Right cardiac atrium (tissue), 5 donors: ENCODE results near the gene CD226. TPM values are rescaled to one million over a fixed set of nuclear protein-coding genes. Genes with fewer than 3 reads are reported as not detected.
"Not testable (repeated sequence)": the region's sequence is repeated elsewhere in the genome, so short reads cannot be mapped to it uniquely, and the experiment has no call there.

Experiments
- ATAC-seq, 2 donors: fragments of 200-7000 bp; cut with Tn5 transposase; one replicate each; pipeline versions ENCODE4 v1.8.0 to v1.9.1; 2020; ENCODE audit warnings: moderate library complexity in 2 of 2, mild to moderate bottlenecking in 1 of 2
- DNase-seq, 3 donors: peaks; one replicate each; pipeline ENCODE4 v3.0.0-alpha.2; 2020
- H3K27ac ChIP-seq: one replicate; pipeline ENCODE4 v1.5.1; 2013; ENCODE audit warnings: mild to moderate bottlenecking, low read length, control low read depth, moderate library complexity
- H3K27me3 ChIP-seq: one replicate; pipeline ENCODE4 v1.6.1; 2013; ENCODE audit not compliant: control insufficient read depth, insufficient read depth
- H3K4me1 ChIP-seq: one replicate; pipeline ENCODE4 v1.6.1; 2013; ENCODE audit warnings: low read length; ENCODE audit not compliant: control insufficient read depth, insufficient read depth
- H3K4me3 ChIP-seq: one replicate; pipeline ENCODE4 v1.5.1; 2013; ENCODE audit warnings: low read length, control low read depth
- H3K9me3 ChIP-seq: one replicate; pipeline ENCODE4 v1.6.1; 2013; ENCODE audit warnings: low read length; ENCODE audit not compliant: control insufficient read depth
- WGBS: extraction: QIAGEN DNeasy Blood & Tissue Kit; methylation state at CpG from one replicate; pipeline ENCODE4 v1.1.7; 2013; 5-methylcytosine and 5-hydroxymethylcytosine counted together
- intact Hi-C, 4 donors: fragments of 100-400 bp; cut with DNase I; formaldehyde crosslinking; loops; one replicate each; pipeline versions ENCODE4 v1.11.0 to v1.14.0; 2022 to 2023
- polyA plus RNA-seq: library from polyadenylated mRNA; stranded (reverse); fragments of 200-250 nt; gene quantifications from one replicate; pipeline ENCODE4 v1.2.3, GENCODE V29; 2013
- total RNA-seq, 4 donors: library from RNA; stranded (reverse); fragmentation: NEBNext Ultra II Directional; extraction: Animal tissue kit (Norgen Biotek cat#: 25700); gene quantifications; one replicate each; pipeline ENCODE4 v1.2.1, GENCODE V29; 2021
- donor health status: healthy with polysubstance abuse.
- donor health status: DM: no; HTN: yes; CAD: no.
- donor health status: DM: no; HTN: no; CAD: no.
- donor health status: DM: no; HTN: yes; CAD: no; lungs with severe emphysema.
- donor health status: DM: yes; HTN: yes; CAD: no.

The CD226 gene
- total and polyA plus RNA-seq, 5 donors = 0.11 to 1.8 (median 1.3) TPM

DNA sequence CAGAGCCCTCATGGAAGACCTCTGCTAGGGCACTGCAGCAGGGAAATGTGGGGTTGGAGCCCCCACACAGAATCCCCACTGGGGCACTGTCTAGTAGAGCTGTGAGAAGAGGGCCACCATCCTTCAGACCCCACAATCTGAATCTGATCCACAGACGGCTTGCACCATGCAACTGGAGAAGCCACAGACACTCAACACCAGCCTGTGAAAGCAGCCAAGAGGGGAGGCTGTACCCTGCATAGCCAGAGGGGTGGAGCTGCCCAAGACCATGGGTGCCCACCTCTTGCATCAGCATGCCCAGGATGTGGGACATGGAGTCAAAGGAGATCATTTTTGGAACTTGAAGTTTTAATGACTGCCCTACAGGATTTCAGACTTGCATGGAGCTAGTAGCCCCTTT, 6.5 kb downstream of the CD226 start:
- no peaks in the 10 kb centered on the region for H3K4me1 ChIP-seq
- WGBS = 98% methylated on average over 1 of the region's 1 CpG
- intact Hi-C loops = no loop called here
- no peaks in the 10 kb centered on the region for H3K27me3 ChIP-seq
- DNase-seq (no peak), ATAC-seq (no peak)
- H3K9me3 ChIP-seq = no peaks in the 10 kb centered on the region
- H3K4me3 ChIP-seq = no peak overlapping the region
- H3K27ac ChIP-seq = no peak overlapping the region

- H3K27me3 ChIP-seq, intact Hi-C loops, ATAC-seq, H3K4me1 ChIP-seq, H3K4me3 ChIP-seq, H3K9me3 ChIP-seq, H3K27ac ChIP-seq, DNase-seq: not testable (repeated sequence)
- WGBS = 78% methylated on average over 4 of the region's 4 CpGs
Observed at GRCh38 chr18:69939812-69940211, 7.9 kb downstream of the CD226 start.

GRCh38 chr18:69936191-69936558, 11.5 kb downstream of the CD226 start:
- ATAC-seq (peak; percentile 57 to 82), DNase-seq (no peak)
- intact Hi-C loops = no loop called here
- Histone ChIP-seq H3K4me3 (no peak overlapping the region), H3K27me3 (no peaks in the 10 kb centered on the region), H3K9me3 (no peaks in the 10 kb centered on the region), H3K27ac (no peak overlapping the region), H3K4me1 (no peaks in the 10 kb centered on the region)
- WGBS = 48% methylated on average over 4 of the region's 4 CpGs

GRCh38 chr18:69935319-69936190, 12.1 kb downstream of the CD226 start:
- no peaks in the 10 kb centered on the region for H3K9me3 ChIP-seq
- DNase-seq (peak in 1 of 3 donors; percentile 55), ATAC-seq (peak in 1 of 2 donors; percentile 41)
- no peak overlapping the region for H3K4me3 ChIP-seq
- no peak overlapping the region for H3K27ac ChIP-seq
- 86% methylated on average over 12 of the region's 12 CpGs for WGBS
- H3K27me3 ChIP-seq = no peaks in the 10 kb centered on the region
- intact Hi-C loops = no loop called here
- H3K4me1 ChIP-seq = no peaks in the 10 kb centered on the region

GRCh38 chr18:69934601-69935265, 12.9 kb downstream of the CD226 start:
- H3K27me3 ChIP-seq = no peaks in the 10 kb centered on the region
- WGBS = 74% methylated on average over 4 of the region's 4 CpGs
- intact Hi-C loops = no loop called here
- no peaks in the 10 kb centered on the region for H3K9me3 ChIP-seq
- ATAC-seq = no peak
- DNase-seq = no peak
- H3K27ac ChIP-seq = no peak overlapping the region
- no peaks in the 10 kb centered on the region for H3K4me1 ChIP-seq
- H3K4me3 ChIP-seq = no peak overlapping the region

GRCh38 chr18:69929041-69929774, 18.5 kb downstream of the CD226 start:
- ATAC-seq (no peak), DNase-seq (no peak)
- H3K9me3 ChIP-seq = no peaks in the 10 kb centered on the region
- H3K4me3 ChIP-seq = no peak overlapping the region
- intact Hi-C loops = no loop called here
- H3K4me1 ChIP-seq = no peaks in the 10 kb centered on the region
- no peak overlapping the region for H3K27ac ChIP-seq
- no peaks in the 10 kb centered on the region for H3K27me3 ChIP-seq
- 94% methylated on average over 5 of the region's 5 CpGs for WGBS

GRCh38 chr18:69916412-69916811, 31.3 kb downstream of the CD226 start:
- H3K9me3 ChIP-seq = no peaks in the 10 kb centered on the region
- 81% methylated on average over 3 of the region's 3 CpGs for WGBS
- no peaks in the 10 kb centered on the region for H3K4me1 ChIP-seq
- H3K27me3 ChIP-seq = no peaks in the 10 kb centered on the region
- no peak overlapping the region for H3K27ac ChIP-seq
- DNase-seq = no peak
- H3K4me3 ChIP-seq = no peak overlapping the region
- no peak for ATAC-seq
- intact Hi-C loops = no loop called here

DNA sequence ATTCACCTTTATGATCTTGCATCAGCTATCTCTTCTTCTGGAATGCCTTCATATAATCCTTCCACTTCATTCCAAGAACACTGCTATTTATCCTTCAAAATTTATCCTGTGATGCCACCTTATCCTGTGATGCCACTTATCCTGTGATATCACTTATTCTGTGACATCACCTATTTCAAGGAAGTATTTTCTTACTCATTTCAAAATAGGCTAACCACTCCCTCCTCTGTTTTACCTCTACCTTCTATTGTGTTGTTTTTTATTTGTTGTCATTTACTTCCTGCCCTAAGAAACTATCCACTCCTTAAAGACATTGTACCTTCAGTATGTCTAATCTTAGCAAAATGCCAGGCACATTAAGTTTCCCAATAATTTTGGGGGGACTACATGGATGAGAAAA, 38.8 kb downstream of the CD226 start:
- intact Hi-C loops = no loop called here
- DNase-seq (no peak), ATAC-seq (no peak)
- Histone ChIP-seq H3K9me3 (no peaks in the 10 kb centered on the region), H3K27ac (no peak overlapping the region), H3K27me3 (no peaks in the 10 kb centered on the region), H3K4me3 (no peak overlapping the region), H3K4me1 (no peaks in the 10 kb centered on the region)

GRCh38 chr18:69906765-69907164, 40.9 kb downstream of the CD226 start:
- WGBS = 94% methylated on average over 7 of the region's 7 CpGs
- DNase-seq (no peak), ATAC-seq (no peak)

GRCh38 chr18:69900941-69901340, 46.7 kb downstream of the CD226 start:
- no peak for ATAC-seq
- 93% methylated on average over 2 of the region's 2 CpGs for WGBS
- no peak overlapping the region for H3K27ac ChIP-seq
- H3K27me3 ChIP-seq = no peaks in the 10 kb centered on the region
- no peak for DNase-seq
- no peaks in the 10 kb centered on the region for H3K9me3 ChIP-seq
- no peak overlapping the region for H3K4me3 ChIP-seq
- no peaks in the 10 kb centered on the region for H3K4me1 ChIP-seq
- intact Hi-C loops = no loop called here

More at GRCh38 chr18:69906765-69907164, 40.9 kb downstream of the CD226 start:
- Histone ChIP-seq H3K4me1 (no peaks in the 10 kb centered on the region), H3K27ac (no peak overlapping the region), H3K4me3 (no peak overlapping the region), H3K9me3 (no peaks in the 10 kb centered on the region), H3K27me3 (no peaks in the 10 kb centered on the region)
- intact Hi-C loops = no loop called here
